Neuronal stem cell (in vitro differentiated cells): ENCODE results near the gene COMTD1.
"Not testable (repeated sequence)": the region's sequence is repeated elsewhere in the genome, so short reads cannot be mapped to it uniquely, and the experiment has no call there.

ENCODE experiments used
- DNase-seq: peaks from one replicate; pipeline ENCODE4 v3.0.0-alpha.2; 2013; ENCODE audit warnings: low spot score
- H2AFZ ChIP-seq: one replicate; pipeline ENCODE4 v1.6.1; 2013; ENCODE audit warnings: mild to moderate bottlenecking, low read length, inconsistent platforms
- H2AK5ac ChIP-seq: 2 replicates; pipeline ENCODE4 v1.6.1; 2013; ENCODE audit warnings: low read depth, mild to moderate bottlenecking, inconsistent platforms, low read length, moderate library complexity, mixed read lengths
- H2BK120ac ChIP-seq: 2 replicates; pipeline ENCODE4 v1.6.1; 2013; ENCODE audit warnings: low read depth, mild to moderate bottlenecking, inconsistent platforms, low read length, moderate library complexity, mixed read lengths
- H2BK12ac ChIP-seq: one replicate; pipeline ENCODE4 v1.6.1; 2013; ENCODE audit warnings: low read length, inconsistent platforms
- H2BK15ac ChIP-seq: 2 replicates; pipeline ENCODE4 v1.6.1; 2013; ENCODE audit warnings: mild to moderate bottlenecking, low read length, inconsistent platforms, mixed read lengths
- H2BK5ac ChIP-seq: one replicate; pipeline ENCODE4 v1.6.1; 2013; ENCODE audit warnings: inconsistent platforms, mild to moderate bottlenecking, low read length, moderate library complexity
- H3K14ac ChIP-seq: one replicate; pipeline ENCODE4 v1.6.1; 2013; ENCODE audit warnings: low read length, inconsistent platforms
- H3K18ac ChIP-seq: 2 replicates; pipeline ENCODE4 v1.6.1; 2013; ENCODE audit warnings: low read length, inconsistent platforms
- H3K23ac ChIP-seq: 2 replicates; pipeline ENCODE4 v1.6.1; 2013; ENCODE audit warnings: low read depth, mild to moderate bottlenecking, mixed read lengths, low read length, inconsistent platforms; ENCODE audit not compliant: poor library complexity
- H3K27ac ChIP-seq: replicated peaks from 3 replicates; pipeline ENCODE4 v1.5.1; 2013; ENCODE audit warnings: low read length, inconsistent platforms
- H3K27me3 ChIP-seq, 3 experiments: 2 replicates each; pipeline ENCODE4 v1.6.1; 2013; ENCODE audit warnings: low read length in 3 of 3, mild to moderate bottlenecking in 2 of 3, inconsistent platforms in 1 of 3, low read depth in 1 of 3, mixed read lengths in 1 of 3, moderate library complexity in 1 of 3; ENCODE audit not compliant: control insufficient read depth in 3 of 3, insufficient read depth in 3 of 3
- H3K36me3 ChIP-seq, 2 donors: replicated peaks in 1 of 2; 2 replicates each; pipeline ENCODE4 v1.6.1; 2013; ENCODE audit warnings: low read length in 2 of 2; ENCODE audit not compliant: control insufficient read depth in 2 of 2, insufficient read depth in 2 of 2
- H3K4ac ChIP-seq: 2 replicates; pipeline ENCODE4 v1.6.1; 2013; ENCODE audit warnings: inconsistent platforms, mild to moderate bottlenecking, low read length, moderate library complexity
- H3K4me1 ChIP-seq, 2 donors: 1 replicate in 1 of 2; 2 replicates in 1 of 2; pipeline ENCODE4 v1.6.1; 2013; ENCODE audit warnings: low read length in 2 of 2, low read depth in 1 of 2; ENCODE audit not compliant: control insufficient read depth in 2 of 2, insufficient read depth in 1 of 2
- H3K4me2 ChIP-seq: one replicate; pipeline ENCODE4 v1.6.1; 2013; ENCODE audit warnings: mild to moderate bottlenecking, low read length, inconsistent platforms; ENCODE audit not compliant: insufficient read depth, poor library complexity, severe bottlenecking
- H3K4me3 ChIP-seq, 2 donors: 2 replicates each; pipeline ENCODE4 v1.5.1; 2013; ENCODE audit warnings: low read length in 2 of 2, mild to moderate bottlenecking in 2 of 2, inconsistent platforms in 1 of 2, moderate library complexity in 1 of 2
- H3K79me1 ChIP-seq: one replicate; pipeline ENCODE4 v1.6.1; 2013; ENCODE audit warnings: low read depth, mild to moderate bottlenecking, inconsistent platforms, low read length, moderate library complexity
- H3K9ac ChIP-seq: one replicate; pipeline ENCODE4 v1.6.1; 2013; ENCODE audit warnings: mild to moderate bottlenecking, low read depth, low read length, inconsistent platforms; ENCODE audit not compliant: poor library complexity
- H3K9me3 ChIP-seq, 2 donors: replicated peaks in 1 of 2; 2 replicates each; pipeline versions ENCODE3 to v1.6.1; 2013; ENCODE audit warnings: low read length in 2 of 2, mild to moderate bottlenecking in 2 of 2, inconsistent platforms in 1 of 2, low read depth in 1 of 2, mixed read lengths in 1 of 2, moderate library complexity in 1 of 2; ENCODE audit not compliant: control insufficient read depth in 2 of 2, insufficient read depth in 1 of 2
- H4K8ac ChIP-seq: one replicate; pipeline ENCODE4 v1.6.1; 2013; ENCODE audit warnings: low read depth, mild to moderate bottlenecking, inconsistent platforms, low read length, moderate library complexity
- H4K91ac ChIP-seq: one replicate; pipeline ENCODE4 v1.6.1; 2013; ENCODE audit warnings: low read length, low read depth, mild to moderate bottlenecking, inconsistent platforms; ENCODE audit not compliant: poor library complexity
- WGBS, 2 donors: extraction: QIAGEN DNeasy Blood & Tissue Kit; methylation state at CpG; one replicate each; pipeline ENCODE4 v1.1.7; 2013; ENCODE audit warnings: missing lambda C conversion rate in 2 of 2, mixed read lengths in 1 of 2; ENCODE audit not compliant: insufficient read length in 2 of 2, insufficient replicate concordance in 1 of 2; ENCODE audit errors: extremely low coverage in 2 of 2; 5-methylcytosine and 5-hydroxymethylcytosine counted together

COMTD1 gene

GRCh38 chr10:75202321-75203045 is 33.3 kb downstream of the COMTD1 start:
- WGBS, 2 donors = no CpG with 5 or more reads among the region's 1 CpG
- H3K36me3 ChIP-seq = no peaks in the 10 kb centered on the region

GRCh38 chr10:75201793-75202307 is 33.9 kb downstream of the COMTD1 start:
- no peak overlapping the region for H2BK120ac ChIP-seq
- H3K27me3 ChIP-seq = no peaks in the 10 kb centered on the region
- peak overlapping the region; percentile 19 for H3K18ac ChIP-seq
- H3K4me2 ChIP-seq = no peak overlapping the region
- no CpG with 5 or more reads among the region's 9 CpGs for WGBS, 2 donors
- H3K23ac ChIP-seq = no peak overlapping the region
- no peak overlapping the region for H2BK5ac ChIP-seq
- peaks cover 0 to 6% of the 10 kb centered on the region in 2 donors for H3K4me1 ChIP-seq
- no peak overlapping the region for H2BK12ac ChIP-seq
- H2AK5ac ChIP-seq = no peak overlapping the region
- H4K91ac ChIP-seq = no peak overlapping the region
- DNase-seq = no peak
- H3K9ac ChIP-seq = no peak overlapping the region
- H3K9me3 ChIP-seq = peaks cover 0 to 2% of the 10 kb centered on the region in 2 donors
- no peak overlapping the region for H3K27ac ChIP-seq
- H3K36me3 ChIP-seq = no peaks in the 10 kb centered on the region
- no peak overlapping the region for H2BK15ac ChIP-seq
- H2AFZ ChIP-seq = no peak overlapping the region
- H3K4me3 ChIP-seq = no peak overlapping the region
- H3K14ac ChIP-seq = no peak overlapping the region
- H4K8ac ChIP-seq = no peak overlapping the region
- no peaks in the 10 kb centered on the region for H3K79me1 ChIP-seq
- no peak overlapping the region for H3K4ac ChIP-seq

More at GRCh38 chr10:75202321-75203045, 33.3 kb downstream of the COMTD1 start:
- Histone ChIP-seq H4K8ac (no peak overlapping the region), H3K27me3 (no peaks in the 10 kb centered on the region), H3K23ac (no peak overlapping the region), H3K4me3 (no peak overlapping the region), H3K27ac (no peak overlapping the region), H2BK15ac (no peak overlapping the region), H3K18ac (no peak overlapping the region), H2BK12ac (no peak overlapping the region), H3K4me2 (no peak overlapping the region), H3K9ac (no peak overlapping the region), H2BK5ac (peak overlapping the region; percentile 17), H3K4ac (no peak overlapping the region), H3K9me3 (peaks cover 0 to 2% of the 10 kb centered on the region in 2 donors), H3K79me1 (no peaks in the 10 kb centered on the region), H2AK5ac (no peak overlapping the region), H3K4me1 (peaks cover 0 to 6% of the 10 kb centered on the region in 2 donors), H2AFZ (no peak overlapping the region), H3K14ac (no peak overlapping the region), H2BK120ac (peak overlapping the region; percentile 14), H4K91ac (no peak overlapping the region)
- no peak for DNase-seq

DNA sequence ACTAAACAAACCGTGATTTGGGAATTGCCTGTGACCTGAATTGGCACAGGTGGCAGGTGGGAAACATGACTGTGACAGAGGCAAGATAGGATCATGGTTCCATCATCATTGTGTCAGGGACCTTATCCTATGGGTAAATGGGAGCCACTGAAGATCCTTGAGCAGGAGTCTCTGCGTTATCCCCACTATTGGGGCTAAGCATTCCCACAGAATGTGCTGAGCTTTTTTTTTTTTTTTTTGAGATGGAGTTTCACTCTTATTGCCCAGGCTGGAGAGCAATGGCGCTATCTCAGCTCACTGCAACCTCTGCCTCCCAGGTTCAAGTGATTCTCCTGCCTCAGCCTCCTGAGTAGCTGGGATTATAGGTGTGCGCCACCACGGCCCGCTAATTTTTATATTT is 35.8 kb downstream of the COMTD1 start:
- H2BK5ac ChIP-seq, H4K91ac ChIP-seq, H2BK15ac ChIP-seq, H3K4ac ChIP-seq, H3K23ac ChIP-seq, H3K4me2 ChIP-seq, H3K27ac ChIP-seq, H3K9ac ChIP-seq, H2BK120ac ChIP-seq, H2AFZ ChIP-seq, DNase-seq, H3K36me3 ChIP-seq, H2AK5ac ChIP-seq, H3K9me3 ChIP-seq, H2BK12ac ChIP-seq, H3K27me3 ChIP-seq, H3K14ac ChIP-seq, H4K8ac ChIP-seq, H3K4me3 ChIP-seq, H3K4me1 ChIP-seq, H3K18ac ChIP-seq, H3K79me1 ChIP-seq: not testable (repeated sequence)
- WGBS, 2 donors = no CpG with 5 or more reads among the region's 6 CpGs

DNA sequence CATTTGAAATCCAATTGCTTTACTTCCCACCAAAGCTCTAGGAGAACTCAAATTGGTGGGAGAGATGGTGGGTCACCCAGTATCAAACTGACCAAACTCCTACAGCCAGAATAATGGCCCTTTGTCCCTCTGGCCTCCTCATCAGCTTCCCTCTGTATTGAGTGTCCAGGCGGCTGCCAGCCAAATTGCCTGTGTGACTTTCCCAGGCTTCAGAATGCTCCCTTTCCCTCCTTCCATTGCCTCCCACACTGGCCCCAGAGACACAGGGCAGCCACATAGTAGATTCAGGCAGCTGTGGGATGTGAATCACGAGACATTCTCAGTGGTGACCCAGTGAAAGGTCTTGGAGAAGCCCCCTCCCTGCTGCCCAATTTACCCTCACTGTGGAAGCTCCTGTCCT is 37.9 kb downstream of the COMTD1 start:
- H4K91ac ChIP-seq = no peak overlapping the region
- H2BK5ac ChIP-seq = no peak overlapping the region
- WGBS, 2 donors = no CpG with 5 or more reads among the region's 2 CpGs
- H4K8ac ChIP-seq = no peak overlapping the region
- no peaks in the 10 kb centered on the region for H3K79me1 ChIP-seq
- H2AFZ ChIP-seq = no peak overlapping the region
- H2AK5ac ChIP-seq = no peak overlapping the region
- H3K36me3 ChIP-seq = no peaks in the 10 kb centered on the region
- H3K14ac ChIP-seq = no peak overlapping the region
- DNase-seq = no peak
- H3K4me3 ChIP-seq = no peak overlapping the region
- no peaks in the 10 kb centered on the region for H3K27me3 ChIP-seq
- H3K18ac ChIP-seq = no peak overlapping the region
- H3K4me2 ChIP-seq = no peak overlapping the region
- no peak overlapping the region for H2BK12ac ChIP-seq
- H2BK120ac ChIP-seq = no peak overlapping the region
- H3K4ac ChIP-seq = no peak overlapping the region
- no peak overlapping the region for H2BK15ac ChIP-seq
- peak overlapping the region; percentile 23 for H3K27ac ChIP-seq
- peaks cover 0 to 2% of the 10 kb centered on the region in 2 donors for H3K9me3 ChIP-seq
- H3K9ac ChIP-seq = no peak overlapping the region
- peaks cover 0 to 6% of the 10 kb centered on the region in 2 donors for H3K4me1 ChIP-seq
- H3K23ac ChIP-seq = no peak overlapping the region
